Measurements from ENCODE around the gene TMEM53.

TMEM53 gene

GRCh38 chr1:44674113-44675000 lies at the start of gene TMEM53, which contains the start of gene ARMH1:
TMEM53 (minus strand) TSS chr1:44674481; CDS start chr1:44674391, 90 bp downstream.
ARMH1 (plus strand) TSS chr1:44674714; CDS start chr1:44689698, 14,984 bp downstream.
- peak; percentile 96 for DNase-seq (ENCODE audit: low spot score)
- in situ Hi-C loops (cut with MboI; ENCODE audit: low sequenced_read_pairs, unreplicated experiment) = no loop called here
- TF ChIP-seq CTCF (IDR thresholded peaks at IDR 0.05; ENCODE audit: borderline replicate concordance, control extremely low read depth, extremely low read depth, insufficient read depth, missing control alignments) = no peak

- DNase-seq (ENCODE audit: low spot score) = peak; percentile 68
- in situ Hi-C loops (cut with MboI; ENCODE audit: low sequenced_read_pairs, unreplicated experiment) = no loop called here
- no peak for TF ChIP-seq CTCF (IDR thresholded peaks at IDR 0.05; ENCODE audit: borderline replicate concordance, control extremely low read depth, extremely low read depth, insufficient read depth, missing control alignments)
These were observed 49.4 kb upstream of the TMEM53 start for GRCh38 chr1:44723496-44724295.

- in situ Hi-C loops (cut with MboI; ENCODE audit: low sequenced_read_pairs, unreplicated experiment) = no loop called here
- DNase-seq (ENCODE audit: low spot score) = peak; percentile 27
- TF ChIP-seq CTCF (IDR thresholded peaks at IDR 0.05; ENCODE audit: borderline replicate concordance, control extremely low read depth, extremely low read depth, insufficient read depth, missing control alignments) = no peak
These were observed 48.8 kb upstream of the TMEM53 start for GRCh38 chr1:44723064-44723463.

- peak; percentile 82 for DNase-seq (ENCODE audit: low spot score)
- TF ChIP-seq CTCF (IDR thresholded peaks at IDR 0.05; ENCODE audit: borderline replicate concordance, control extremely low read depth, extremely low read depth, insufficient read depth, missing control alignments) = no peak
- in situ Hi-C loops (cut with MboI; ENCODE audit: low sequenced_read_pairs, unreplicated experiment) = no loop called here
These were observed 47.4 kb upstream of the TMEM53 start for GRCh38 chr1:44721485-44722361.

GRCh38 chr1:44720281-44720680 lies 46.0 kb upstream of the TMEM53 start:
- TF ChIP-seq CTCF (IDR thresholded peaks at IDR 0.05; ENCODE audit: borderline replicate concordance, control extremely low read depth, extremely low read depth, insufficient read depth, missing control alignments) = no peak
- in situ Hi-C loops (cut with MboI; ENCODE audit: low sequenced_read_pairs, unreplicated experiment) = no loop called here
- DNase-seq (ENCODE audit: low spot score) = no peak

- no peak for TF ChIP-seq CTCF (IDR thresholded peaks at IDR 0.05; ENCODE audit: borderline replicate concordance, control extremely low read depth, extremely low read depth, insufficient read depth, missing control alignments)
- DNase-seq (ENCODE audit: low spot score) = no peak
- in situ Hi-C loops (cut with MboI; ENCODE audit: low sequenced_read_pairs, unreplicated experiment) = no loop called here
These were observed 45.0 kb upstream of the TMEM53 start for GRCh38 chr1:44719318-44719717.
